ENCODE results near the gene CHAT. TPM values are rescaled to one million over a fixed set of nuclear protein-coding genes. Genes with fewer than 3 reads are reported as not detected.

The CHAT gene
- total and polyA plus RNA-seq, 9 donors = not detected

DNA sequence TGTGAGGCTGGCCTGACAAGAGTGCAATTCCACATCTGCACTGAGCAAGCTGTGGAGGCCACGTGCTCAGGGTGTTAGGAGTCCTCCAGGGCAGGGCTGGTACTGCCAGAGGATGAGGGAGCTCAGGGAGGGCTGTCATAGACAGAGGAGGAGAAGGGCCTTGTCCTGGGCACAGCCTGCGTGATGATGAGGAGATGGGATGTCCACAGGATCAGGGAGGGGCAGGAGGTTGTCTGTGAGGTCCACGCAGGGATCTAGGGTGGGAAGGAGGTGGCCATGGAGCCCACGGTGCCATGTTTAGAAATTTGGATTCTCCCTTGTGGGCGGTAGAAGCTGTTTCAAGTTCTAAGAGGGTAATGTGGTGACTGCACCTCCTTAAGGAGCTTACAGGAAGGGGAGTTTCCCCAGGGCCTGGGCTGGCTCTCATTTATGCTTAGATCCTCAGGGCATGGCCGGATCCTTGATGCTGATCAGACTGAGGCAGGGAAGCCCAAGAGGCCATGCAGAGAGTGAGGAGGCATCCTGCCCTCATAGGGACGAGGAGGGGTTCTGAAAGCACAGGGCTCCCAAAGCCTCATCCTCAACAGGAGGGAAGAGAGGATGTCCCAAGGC is 30.3 kb downstream of the CHAT start:
- intact Hi-C loops (cut with DNase I) = no loop called here
- no peak overlapping the region for H3K27ac ChIP-seq
- no peak overlapping the region for H3K4me3 ChIP-seq
- no peaks in the 10 kb centered on the region for H3K4me1 ChIP-seq (ENCODE audit: insufficient read depth)
- 70 to 71% (median 71%) methylated on average over 7 of the region's 7 CpGs for WGBS, 3 donors
- no peaks in the 10 kb centered on the region for H3K27me3 ChIP-seq
- no peaks in the 10 kb centered on the region for H3K36me3 ChIP-seq
- H3K9me3 ChIP-seq = no peaks in the 10 kb centered on the region
- TF ChIP-seq CTCF (IDR thresholded peaks at IDR 0.05) (no peak), POLR2A (IDR thresholded peaks at IDR 0.05) (no peak), EP300 (IDR thresholded peaks at IDR 0.05) (no peak)
- DNase-seq = no peak

DNA sequence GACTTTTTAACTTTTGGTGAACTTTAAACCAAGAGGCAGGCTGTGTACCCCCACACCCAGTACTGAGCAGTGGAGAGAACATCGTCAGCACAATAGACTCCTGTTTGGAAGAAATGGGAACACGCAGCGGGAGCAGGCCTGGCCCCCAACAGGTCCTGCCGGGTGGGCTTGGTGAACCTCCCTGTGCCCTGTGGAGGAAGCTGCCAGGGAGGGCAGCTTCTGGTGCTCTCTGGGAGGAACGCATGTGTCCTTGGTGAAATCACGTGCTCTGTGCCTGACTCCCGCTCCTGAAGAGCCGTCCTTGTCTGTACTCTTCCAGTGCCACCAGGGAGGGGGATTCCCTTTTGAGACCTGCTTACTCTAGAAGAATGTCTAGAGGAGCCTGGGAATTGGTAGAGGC is 31.6 kb downstream of the CHAT start:
- TF ChIP-seq EP300 (IDR thresholded peaks at IDR 0.05) (no peak), CTCF (IDR thresholded peaks at IDR 0.05) (no peak), POLR2A (IDR thresholded peaks at IDR 0.05) (no peak)
- 65 to 67% (median 67%) methylated on average over 8 of the region's 8 CpGs for WGBS, 3 donors
- intact Hi-C loops (cut with DNase I) = no loop called here
- H3K36me3 ChIP-seq = no peaks in the 10 kb centered on the region
- H3K9me3 ChIP-seq = no peaks in the 10 kb centered on the region
- H3K27me3 ChIP-seq = no peaks in the 10 kb centered on the region
- no peaks in the 10 kb centered on the region for H3K4me1 ChIP-seq (ENCODE audit: insufficient read depth)
- H3K27ac ChIP-seq = no peak overlapping the region
- DNase-seq = no peak
- no peak overlapping the region for H3K4me3 ChIP-seq

DNA sequence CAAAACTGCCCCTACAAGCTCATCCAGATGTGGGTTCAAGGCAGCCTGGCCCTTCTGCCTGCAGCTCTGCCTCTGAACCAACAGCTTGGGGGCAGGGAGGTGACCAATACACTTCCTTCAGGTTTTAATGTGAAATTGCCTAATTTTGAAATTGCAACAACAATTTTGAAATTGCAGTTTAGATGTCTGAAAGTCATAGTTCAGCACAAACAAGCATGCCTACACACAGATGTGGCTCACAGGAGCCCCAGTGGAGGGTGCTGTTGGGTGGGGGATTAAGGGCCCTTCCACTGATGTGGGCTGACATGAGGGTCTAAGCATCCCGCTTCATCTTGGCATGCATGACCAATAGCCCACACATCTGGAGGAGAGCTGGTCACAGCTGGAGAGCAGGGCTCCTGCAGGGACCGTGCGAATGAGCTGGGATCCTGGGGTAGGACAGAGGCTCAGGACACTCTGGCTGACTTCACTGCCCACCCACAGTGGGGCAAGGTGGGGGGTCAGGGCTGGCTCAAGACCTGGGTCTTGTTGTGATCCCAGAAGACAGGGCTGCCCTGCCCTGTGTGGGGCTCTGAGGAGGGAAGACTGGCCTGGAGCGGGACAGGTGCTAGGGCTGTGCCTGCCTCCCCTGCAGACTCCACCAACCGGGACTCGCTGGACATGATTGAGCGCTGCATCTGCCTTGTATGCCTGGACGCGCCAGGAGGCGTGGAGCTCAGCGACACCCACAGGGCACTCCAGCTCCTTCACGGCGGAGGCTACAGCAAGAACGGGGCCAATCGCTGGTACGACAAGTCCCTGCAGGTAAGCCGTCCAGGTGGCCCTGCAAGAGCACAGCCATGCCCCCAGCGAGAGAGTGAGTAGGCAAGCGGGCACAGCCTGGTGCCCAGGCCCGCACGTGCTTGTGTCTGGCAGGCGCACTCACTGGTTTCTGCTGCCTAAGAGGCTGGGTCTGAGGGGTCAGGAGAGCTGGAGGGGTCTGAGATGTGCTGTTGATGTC is 32.3 kb downstream of the CHAT start:
- DNase-seq = peak in 1 of 5 donors; percentile 5
- H3K36me3 ChIP-seq = no peaks in the 10 kb centered on the region
- WGBS, 3 donors = 82 to 88% (median 87%) methylated on average over 22 of the region's 22 CpGs
- H3K27me3 ChIP-seq = no peaks in the 10 kb centered on the region
- TF ChIP-seq EP300 (IDR thresholded peaks at IDR 0.05) = no peak
- TF ChIP-seq CTCF (IDR thresholded peaks at IDR 0.05) = no peak
- no peak for TF ChIP-seq POLR2A (IDR thresholded peaks at IDR 0.05)
- intact Hi-C loops (cut with DNase I) = no loop called here
- H3K27ac ChIP-seq = no peak overlapping the region
- H3K4me3 ChIP-seq = no peak overlapping the region
- H3K9me3 ChIP-seq = no peaks in the 10 kb centered on the region
- H3K4me1 ChIP-seq (ENCODE audit: insufficient read depth) = no peaks in the 10 kb centered on the region

- intact Hi-C loops (cut with DNase I) = no loop called here
- H3K9me3 ChIP-seq = no peaks in the 10 kb centered on the region
- no peak for DNase-seq
- TF ChIP-seq POLR2A (IDR thresholded peaks at IDR 0.05) = no peak
- no peak for TF ChIP-seq EP300 (IDR thresholded peaks at IDR 0.05)
- TF ChIP-seq CTCF (IDR thresholded peaks at IDR 0.05) = no peak
- H3K36me3 ChIP-seq = no peaks in the 10 kb centered on the region
- WGBS, 3 donors = 65 to 78% (median 72%) methylated on average over 4 of the region's 4 CpGs
- no peaks in the 10 kb centered on the region for H3K27me3 ChIP-seq
- no peaks in the 10 kb centered on the region for H3K4me1 ChIP-seq (ENCODE audit: insufficient read depth)
- no peak overlapping the region for H3K27ac ChIP-seq
- no peak overlapping the region for H3K4me3 ChIP-seq
Observed at GRCh38 chr10:49647554-49647953, 33.7 kb downstream of the CHAT start.

All from ovary (tissue), 9 donors.